ENCODE data around the gene MEGF6.

DNA sequence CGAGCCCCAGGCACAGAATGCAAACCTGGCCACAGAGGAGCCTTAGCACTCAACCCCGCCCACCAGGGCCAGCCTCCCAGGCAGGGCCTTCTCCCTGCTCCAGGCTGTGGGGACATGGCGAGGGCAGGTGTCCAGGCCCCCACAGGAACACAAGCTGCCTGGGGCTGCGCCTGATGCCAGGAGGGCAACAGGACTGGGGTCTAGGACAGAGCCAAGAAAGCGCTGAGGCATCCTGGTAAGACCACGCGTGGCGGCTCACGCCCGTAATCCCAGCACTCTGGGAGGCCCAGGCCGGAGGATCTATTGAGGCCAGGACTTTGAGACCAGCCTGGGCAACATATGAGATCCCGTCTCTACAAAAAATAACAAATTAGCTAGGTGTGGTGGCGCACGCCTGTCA lies 59.1 kb downstream of the MEGF6 start:
- TF ChIP-seq, protein P1, sequence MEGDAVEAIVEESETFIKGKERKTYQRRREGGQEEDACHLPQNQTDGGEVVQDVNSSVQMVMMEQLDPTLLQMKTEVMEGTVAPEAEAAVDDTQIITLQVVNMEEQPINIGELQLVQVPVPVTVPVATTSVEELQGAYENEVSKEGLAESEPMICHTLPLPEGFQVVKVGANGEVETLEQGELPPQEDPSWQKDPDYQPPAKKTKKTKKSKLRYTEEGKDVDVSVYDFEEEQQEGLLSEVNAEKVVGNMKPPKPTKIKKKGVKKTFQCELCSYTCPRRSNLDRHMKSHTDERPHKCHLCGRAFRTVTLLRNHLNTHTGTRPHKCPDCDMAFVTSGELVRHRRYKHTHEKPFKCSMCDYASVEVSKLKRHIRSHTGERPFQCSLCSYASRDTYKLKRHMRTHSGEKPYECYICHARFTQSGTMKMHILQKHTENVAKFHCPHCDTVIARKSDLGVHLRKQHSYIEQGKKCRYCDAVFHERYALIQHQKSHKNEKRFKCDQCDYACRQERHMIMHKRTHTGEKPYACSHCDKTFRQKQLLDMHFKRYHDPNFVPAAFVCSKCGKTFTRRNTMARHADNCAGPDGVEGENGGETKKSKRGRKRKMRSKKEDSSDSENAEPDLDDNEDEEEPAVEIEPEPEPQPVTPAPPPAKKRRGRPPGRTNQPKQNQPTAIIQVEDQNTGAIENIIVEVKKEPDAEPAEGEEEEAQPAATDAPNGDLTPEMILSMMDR (IDR thresholded peaks at IDR 0.05; ENCODE audit: low read depth, low read length), result no peak
- TF ChIP-seq EZH2phosphoT487 (IDR thresholded peaks at IDR 0.05; ENCODE audit: low read depth), result no peak

All from OCI-LY3 (cell line).